HG03045 (cell line): ENCODE results near the gene NDUFAB1.
"Not testable (repeated sequence)": the region's sequence is repeated elsewhere in the genome, so short reads cannot be mapped to it uniquely, and the experiment has no call there.

Experiments
- ATAC-seq: cut with Tn5 transposase; IDR thresholded peaks from one replicate; pipeline ENCODE4 v1.9.1; 2021; ENCODE audit warnings: mild to moderate bottlenecking, moderate library complexity; ENCODE audit not compliant: unreplicated experiment

NDUFAB1 gene

GRCh38 chr16:23595951-23596720 lies at the start of gene NDUFAB1:
Gene NDUFAB1 (minus strand): TSS chr16:23596316. CDS start chr16:23596290, 26 bp downstream.
- ATAC-seq, result peak; percentile 88

- ATAC-seq, result no peak
Measured at GRCh38 chr16:23642246-23642774, 46.2 kb upstream of the NDUFAB1 start.

- peak; percentile 98 for ATAC-seq
Measured at GRCh38 chr16:23640931-23641765, 45.0 kb upstream of the NDUFAB1 start, which contains the start of the genes DCTN5 and PALB2. Gene DCTN5 (plus strand): TSS chr16:23641466. CDS start chr16:23641543, 77 bp downstream. Gene PALB2 (minus strand): TSS chr16:23641310. CDS start chr16:23641157, 153 bp downstream.

- no peak for ATAC-seq
Measured at GRCh38 chr16:23640615-23640930, 44.5 kb upstream of the NDUFAB1 start.

- no peak for ATAC-seq
Measured at GRCh38 chr16:23635958-23636357, 39.8 kb upstream of the NDUFAB1 start.

DNA sequence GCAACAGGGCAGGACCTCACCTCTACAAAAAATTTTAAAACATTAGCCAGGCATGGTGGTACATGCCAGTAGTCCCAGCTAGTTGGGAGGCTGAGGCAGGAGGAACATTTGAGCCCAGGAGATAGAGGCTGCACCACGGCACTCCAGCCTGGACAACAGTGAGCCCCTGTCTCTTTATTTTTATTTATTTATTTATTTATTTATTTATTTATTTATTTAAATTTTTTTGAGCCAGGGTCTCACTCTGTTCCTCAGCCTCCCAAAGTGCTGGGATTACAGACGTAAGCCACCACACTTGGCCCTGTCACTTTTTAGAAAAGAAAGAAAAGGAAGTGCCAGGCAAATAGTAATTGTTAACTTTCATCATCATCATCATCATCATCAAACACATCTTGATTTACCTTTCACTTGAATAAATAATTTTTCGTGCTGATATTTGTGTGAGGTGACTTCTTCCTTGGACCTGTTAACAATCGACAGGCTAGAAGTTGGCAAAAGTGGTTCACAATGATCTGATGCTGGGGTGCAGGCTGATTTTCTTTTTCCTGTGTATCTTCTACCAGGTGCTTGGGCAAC lies 38.4 kb upstream of the NDUFAB1 start:
- ATAC-seq, result no peak

- ATAC-seq, result not testable (repeated sequence)
Measured at GRCh38 chr16:23631874-23632273, 35.8 kb upstream of the NDUFAB1 start.

DNA sequence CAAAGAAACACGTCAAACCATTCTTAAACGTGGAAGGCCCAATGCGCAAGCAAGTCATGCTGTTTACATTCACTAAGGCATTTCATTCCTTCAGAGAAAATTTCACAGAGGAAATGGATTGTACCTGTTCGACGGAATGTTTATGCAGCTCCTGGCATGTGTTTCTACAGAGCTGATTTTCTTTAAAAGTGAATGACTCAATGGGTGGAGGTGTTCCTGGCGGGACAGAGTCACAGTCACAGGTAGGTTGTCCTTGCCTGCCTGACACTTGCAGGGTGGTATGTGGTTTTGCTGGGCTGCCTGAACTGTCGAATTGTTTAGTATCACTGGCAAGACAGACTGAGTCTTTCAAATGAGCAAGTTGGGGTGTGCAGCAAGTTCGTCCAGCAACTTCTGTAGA lies 33.4 kb upstream of the NDUFAB1 start:
- ATAC-seq, result no peak

DNA sequence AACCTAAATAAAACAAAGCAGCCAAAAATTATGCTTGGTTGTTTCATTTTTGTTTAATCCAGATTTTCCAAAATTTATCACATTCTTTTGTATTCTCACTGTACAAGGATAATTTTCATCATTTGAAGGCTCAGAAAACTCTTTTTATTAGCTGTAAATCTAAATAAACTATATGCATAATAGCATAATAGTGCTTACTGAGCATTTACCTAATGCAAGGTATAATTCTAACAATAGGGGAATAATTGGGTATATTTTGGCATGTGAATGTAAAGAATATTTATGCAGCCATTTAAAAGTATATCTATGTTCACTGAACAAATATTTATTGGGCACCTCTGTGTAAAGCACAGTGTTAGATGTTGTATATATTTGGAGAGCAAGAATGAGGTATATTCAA lies 28.0 kb upstream of the NDUFAB1 start:
- no peak for ATAC-seq

DNA sequence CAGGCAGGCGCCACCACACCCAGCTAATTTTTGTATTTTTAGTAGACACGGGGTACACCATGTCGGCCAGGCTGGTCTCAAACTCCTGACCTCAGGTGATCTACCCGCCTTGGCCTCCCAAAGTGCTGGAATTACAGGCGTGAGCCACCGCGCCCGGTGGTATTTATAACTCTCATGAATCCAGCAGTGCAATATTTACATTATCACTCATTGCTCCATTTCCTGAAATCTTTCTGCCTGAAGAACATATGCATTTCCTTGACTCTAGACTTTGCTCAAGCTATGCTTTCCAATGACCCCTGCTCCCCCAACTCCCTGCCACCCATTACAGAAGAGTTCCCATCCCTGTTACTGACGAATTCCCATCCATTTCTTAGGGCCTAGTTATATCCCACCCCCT lies 19.7 kb upstream of the NDUFAB1 start:
- ATAC-seq, result no peak

- ATAC-seq, result no peak
Measured at GRCh38 chr16:23611936-23612335, 15.8 kb upstream of the NDUFAB1 start.

DNA sequence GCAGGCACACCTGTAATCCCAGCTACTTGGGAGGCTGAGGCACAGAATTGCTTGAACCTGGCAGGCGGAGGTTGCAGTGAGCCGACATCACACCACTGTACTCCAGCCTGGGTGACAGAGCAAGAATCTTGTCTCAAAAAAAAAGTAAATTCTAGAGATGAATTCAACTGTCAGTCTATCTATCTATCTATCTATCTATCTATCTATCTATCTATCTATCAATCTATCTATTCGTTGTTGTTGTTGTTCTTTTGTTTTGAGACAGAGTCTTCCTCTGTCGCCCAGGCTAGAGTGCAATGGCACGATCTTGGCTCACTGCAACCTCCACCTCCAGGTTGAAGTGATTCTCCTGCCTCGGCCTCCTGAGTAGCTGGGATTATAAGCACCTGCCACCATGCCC lies 14.8 kb upstream of the NDUFAB1 start:
- not testable (repeated sequence) for ATAC-seq

DNA sequence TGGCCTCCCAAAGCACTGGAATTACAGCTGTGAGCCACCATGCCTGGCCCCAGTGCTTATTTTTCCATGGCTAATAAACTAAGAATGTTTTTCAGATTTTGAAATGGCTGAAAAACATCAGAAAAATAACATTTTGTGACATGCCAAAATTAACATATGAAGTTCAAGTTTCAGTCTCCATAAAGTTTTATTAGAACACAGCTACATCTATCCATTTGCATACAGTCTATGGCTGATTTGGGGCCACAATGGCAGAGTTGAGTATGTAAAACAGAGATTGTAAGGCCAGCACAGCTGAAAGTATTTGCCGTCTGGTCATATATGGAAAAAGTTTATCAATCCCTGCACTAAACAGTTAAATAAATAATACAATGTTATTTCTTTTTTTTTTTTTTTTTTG lies 13.8 kb upstream of the NDUFAB1 start:
- no peak for ATAC-seq

- ATAC-seq, result no peak
Measured at GRCh38 chr16:23608194-23608593, 12.1 kb upstream of the NDUFAB1 start.

- ATAC-seq, result no peak
Measured at GRCh38 chr16:23607726-23608125, 11.6 kb upstream of the NDUFAB1 start.

DNA sequence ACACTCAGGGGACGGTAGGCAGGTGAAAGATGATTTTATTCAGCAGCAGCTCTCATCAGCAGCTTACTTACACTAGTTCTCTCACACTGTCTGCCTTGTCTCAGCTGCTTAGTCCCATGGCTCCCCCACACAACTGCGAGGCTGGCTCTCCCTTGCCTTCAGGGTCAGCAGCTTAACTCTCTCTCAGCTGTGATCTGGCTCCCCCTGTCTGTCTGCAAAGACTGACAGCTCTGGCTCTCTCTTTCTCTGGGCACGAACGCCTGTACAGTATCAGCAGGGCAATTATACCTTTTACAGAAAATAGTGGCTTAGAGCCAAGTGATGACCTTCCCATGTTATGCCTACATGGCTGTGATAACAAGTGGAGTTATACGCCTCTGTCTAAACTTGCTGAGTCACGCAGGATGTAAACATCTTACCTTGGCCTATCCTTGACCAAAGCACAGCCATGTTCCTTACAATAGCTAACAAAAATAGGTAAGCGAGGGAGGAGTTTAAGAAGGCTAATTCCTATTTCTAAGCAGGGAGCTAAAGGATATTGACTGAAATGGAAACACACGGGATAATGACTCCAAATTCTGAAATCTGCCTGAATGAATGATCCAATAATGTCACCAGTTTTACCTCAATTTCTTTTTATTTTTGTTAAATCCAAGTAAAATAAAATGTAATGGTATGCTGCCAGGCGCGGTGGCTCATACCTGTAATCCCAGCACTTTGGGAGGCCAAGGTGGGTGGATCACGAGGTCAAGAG lies 1.1 kb upstream of the NDUFAB1 start:
- ATAC-seq, result no peak

GRCh38 chr16:23595246-23595950 lies 718 bp downstream of the NDUFAB1 start:
- ATAC-seq, result no peak

DNA sequence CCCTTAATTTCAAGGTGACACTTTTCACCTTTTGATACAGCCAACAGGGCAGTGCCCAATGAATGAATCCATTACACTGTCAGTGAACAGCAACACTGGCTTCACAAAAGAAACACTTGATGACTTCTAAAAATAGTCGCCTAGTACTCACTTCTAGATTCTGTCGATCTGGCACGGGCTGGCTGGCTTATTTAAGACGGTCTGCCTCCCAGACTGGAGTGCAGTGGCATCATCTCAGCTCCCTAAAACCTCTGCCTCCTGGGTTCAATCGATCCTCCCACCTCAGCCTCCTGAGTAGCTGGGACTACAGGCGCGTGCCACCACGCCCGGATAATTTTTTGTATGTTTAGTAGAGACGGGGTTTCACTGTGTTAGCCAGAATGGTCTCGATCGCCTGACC lies 1.9 kb downstream of the NDUFAB1 start:
- ATAC-seq, result no peak

DNA sequence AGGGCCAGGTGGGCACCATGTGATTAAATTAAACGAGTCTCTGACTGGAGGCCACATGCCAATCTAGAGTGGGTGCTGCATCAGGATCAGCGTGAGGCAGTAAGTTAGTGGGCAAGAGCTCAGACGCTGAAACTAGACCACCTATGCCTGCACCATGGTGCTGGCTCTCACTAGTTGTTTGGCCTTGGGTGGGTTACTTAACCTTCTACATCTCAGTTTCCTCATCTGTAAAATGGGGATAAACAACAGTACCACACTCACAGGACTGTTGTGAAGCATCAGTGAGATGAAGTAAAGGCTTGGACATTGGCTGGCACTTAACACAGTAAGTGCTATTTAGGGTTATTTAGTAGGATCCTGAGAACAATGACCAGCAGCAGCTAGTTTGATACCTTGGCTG lies 5.9 kb downstream of the NDUFAB1 start:
- ATAC-seq, result no peak

DNA sequence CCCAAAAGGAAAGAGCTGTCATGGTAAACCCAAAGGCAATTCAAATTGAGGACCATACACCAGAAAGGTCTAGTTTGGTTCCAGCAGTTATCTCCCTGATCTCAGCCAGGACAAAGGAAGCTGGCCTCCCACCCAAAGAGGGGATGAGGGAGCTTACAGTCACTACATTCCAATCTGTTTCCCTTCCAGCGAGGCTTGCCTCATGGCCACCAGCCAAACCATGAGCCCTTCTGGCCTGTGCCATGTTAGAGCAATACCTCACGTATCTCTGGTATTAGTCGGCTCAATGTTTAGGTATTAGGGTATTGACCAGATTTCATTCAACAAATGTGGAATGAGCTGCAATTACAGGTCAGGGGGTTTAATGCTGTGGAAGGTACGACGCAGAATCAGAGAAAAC lies 8.4 kb downstream of the NDUFAB1 start:
- no peak for ATAC-seq
